H1 (cell line): Measurements from ENCODE around the gene PLA1A. TPM values are rescaled to one million over a fixed set of nuclear protein-coding genes. Genes with fewer than 3 reads are reported as not detected.

Source experiments
- CTCF ChIA-PET: fragments of 300-600 bp; sonication (Branson Sonifier 250); formaldehyde crosslinking; loops from one replicate; lab custom pipeline; 2021; ENCODE audit not compliant: partially characterized antibody; lab: Charles Lee
- POLR2A ChIA-PET: fragments of 300-600 bp; sonication (Branson Sonifier 250); formaldehyde crosslinking; loops from one replicate; lab custom pipeline; 2021; ENCODE audit warnings: inconsistent platforms; ENCODE audit not compliant: partially characterized antibody; lab: Charles Lee
- DNase-seq, 2 experiments: peaks; one replicate each; pipeline versions ENCODE4 v3.0.0 to v3.0.0-alpha.2; 2010 to 2022; ENCODE audit warnings: low spot score in 2 of 2, low read depth in 1 of 2, mixed read lengths in 1 of 2
- FAIRE-seq: peaks from 2 replicates; lab custom pipeline; 2011; peaks lifted over from hg19 to GRCh38; lab: Jason Lieb, UNC
- H2AFZ ChIP-seq: 2 replicates; pipeline ENCODE4 v1.8.1; 2012; ENCODE audit warnings: low read length, inconsistent platforms
- H2AK5ac ChIP-seq: 2 replicates; pipeline ENCODE4 v1.6.1; 2013; ENCODE audit warnings: low read depth, low read length
- H2BK120ac ChIP-seq: replicated peaks from 2 replicates; pipeline ENCODE3; 2013; ENCODE audit warnings: low read depth, low read length, inconsistent platforms
- H2BK12ac ChIP-seq: 2 replicates; pipeline ENCODE4 v1.6.1; 2013; ENCODE audit warnings: low read depth, low read length
- H2BK15ac ChIP-seq: 2 replicates; pipeline ENCODE4 v1.6.1; 2013; ENCODE audit warnings: low read length
- H2BK20ac ChIP-seq: 2 replicates; pipeline ENCODE4 v1.6.1; 2013; ENCODE audit warnings: low read length
- H2BK5ac ChIP-seq: 2 replicates; pipeline ENCODE4 v1.6.1; 2013; ENCODE audit warnings: low read depth, low read length
- H3K14ac ChIP-seq: 2 replicates; pipeline ENCODE4 v1.6.1; 2013; ENCODE audit warnings: inconsistent platforms; ENCODE audit not compliant: insufficient read length
- H3K18ac ChIP-seq: 2 replicates; pipeline ENCODE4 v1.6.1; 2013; ENCODE audit warnings: low read length; ENCODE audit errors: extremely low read depth
- H3K23ac ChIP-seq: 2 replicates; pipeline ENCODE4 v1.6.1; 2013; ENCODE audit warnings: inconsistent platforms; ENCODE audit not compliant: insufficient read length
- H3K23me2 ChIP-seq: 2 replicates; pipeline ENCODE4 v1.6.1; 2013; ENCODE audit warnings: low read depth, low read length
- H3K27ac ChIP-seq: 2 replicates; pipeline ENCODE4 v1.6.1; 2011; ENCODE audit warnings: low read depth, low read length, inconsistent platforms
- H3K27me3 ChIP-seq, 4 experiments: replicated peaks in 1 of 4; 1 replicate in 1 of 4; 2 replicates in 3 of 4; pipeline versions ENCODE4 v1.6.1 to v1.8.1; 2011 to 2013; ENCODE audit warnings: low read length in 3 of 4, mild to moderate bottlenecking in 3 of 4, inconsistent platforms in 2 of 4, mixed read lengths in 2 of 4, moderate library complexity in 1 of 4; ENCODE audit not compliant: control insufficient read depth in 3 of 4, insufficient read depth in 3 of 4; ENCODE audit errors: extremely low read depth in 1 of 4
- H3K36me3 ChIP-seq, 4 experiments: 2 replicates each; pipeline versions ENCODE4 v1.6.1 to v1.8.1; 2011 to 2013; ENCODE audit warnings: mild to moderate bottlenecking in 4 of 4, low read length in 3 of 4, moderate library complexity in 2 of 4, control low read depth in 1 of 4, inconsistent platforms in 1 of 4; ENCODE audit not compliant: insufficient read depth in 4 of 4, control insufficient read depth in 2 of 4
- H3K4ac ChIP-seq: replicated peaks from 2 replicates; pipeline ENCODE3; 2013; ENCODE audit warnings: low read length, low read depth, mixed read lengths, inconsistent platforms; ENCODE audit not compliant: insufficient read length
- H3K4me1 ChIP-seq, 4 experiments: replicated peaks in 1 of 4; 1 replicate in 1 of 4; 2 replicates in 3 of 4; pipeline versions ENCODE4 v1.6.1 to v1.8.1; 2011 to 2013; ENCODE audit warnings: low read length in 3 of 4, inconsistent platforms in 2 of 4, mixed read lengths in 1 of 4; ENCODE audit not compliant: insufficient read depth in 4 of 4, control insufficient read depth in 3 of 4
- H3K4me2 ChIP-seq, 2 experiments: 2 replicates each; pipeline versions ENCODE4 v1.6.1 to v1.8.1; 2011 to 2013; ENCODE audit warnings: low read depth in 2 of 2, low read length in 2 of 2, control low read depth in 1 of 2, inconsistent platforms in 1 of 2, mild to moderate bottlenecking in 1 of 2; ENCODE audit not compliant: insufficient read depth in 1 of 2
- H3K4me3 ChIP-seq, 4 experiments: fragments of 200-600, 300-600 bp in 1 of 4; sonication (generic), shearing (Covaris generic), sonication (Bioruptor Twin) in 1 of 4; 2 replicates each; pipeline versions ENCODE4 v1.5.1 to v1.8.1; 2011 to 2016; ENCODE audit warnings: low read length in 4 of 4, low read depth in 3 of 4, control low read depth in 2 of 4, inconsistent platforms in 2 of 4, mild to moderate bottlenecking in 2 of 4, mixed read lengths in 1 of 4, moderate library complexity in 1 of 4; ENCODE audit not compliant: insufficient read depth in 2 of 4; ENCODE audit errors: extremely low read depth in 1 of 4
- H3K56ac ChIP-seq: replicated peaks from 2 replicates; pipeline ENCODE3; 2013; ENCODE audit warnings: low read depth, mild to moderate bottlenecking, mixed read lengths, low read length, inconsistent platforms; ENCODE audit not compliant: insufficient read length
- H3K79me1 ChIP-seq: 2 replicates; pipeline ENCODE4 v1.6.1; 2013; ENCODE audit warnings: low read depth, low read length, control low read depth
- H3K79me2 ChIP-seq, 2 experiments: 2 replicates each; pipeline versions ENCODE4 v1.6.1 to v1.8.1; 2012 to 2013; ENCODE audit warnings: low read length in 2 of 2, mild to moderate bottlenecking in 2 of 2, inconsistent platforms in 1 of 2; ENCODE audit not compliant: insufficient read depth in 2 of 2, control insufficient read depth in 1 of 2
- H3K9ac ChIP-seq, 4 experiments: replicated peaks in 1 of 4; 1 replicate in 1 of 4; 2 replicates in 3 of 4; pipeline versions ENCODE4 v1.6.1 to v1.8.1; 2011 to 2013; ENCODE audit warnings: low read depth in 3 of 4, low read length in 3 of 4, control low read depth in 2 of 4, mild to moderate bottlenecking in 2 of 4, moderate library complexity in 2 of 4, inconsistent platforms in 1 of 4; ENCODE audit errors: extremely low read depth in 1 of 4
- H3K9me3 ChIP-seq, 2 experiments: 2 replicates each; pipeline versions ENCODE4 v1.6.1 to v1.8.1; 2012 to 2013; ENCODE audit warnings: mild to moderate bottlenecking in 2 of 2, moderate library complexity in 2 of 2, control low read depth in 1 of 2, inconsistent platforms in 1 of 2, low read depth in 1 of 2, low read length in 1 of 2, mixed read lengths in 1 of 2; ENCODE audit not compliant: insufficient read depth in 2 of 2
- H4K20me1 ChIP-seq, 2 experiments: replicated peaks in 1 of 2; 2 replicates each; pipeline versions ENCODE3 to v1.8.1; 2011 to 2013; ENCODE audit warnings: inconsistent platforms in 2 of 2, low read length in 2 of 2, mild to moderate bottlenecking in 1 of 2; ENCODE audit not compliant: insufficient read depth in 2 of 2, control insufficient read depth in 1 of 2
- H4K5ac ChIP-seq: 2 replicates; pipeline ENCODE4 v1.6.1; 2013; ENCODE audit warnings: low read length, low read depth, mixed read lengths, inconsistent platforms; ENCODE audit not compliant: insufficient read length
- H4K8ac ChIP-seq: 2 replicates; pipeline ENCODE4 v1.8.0; 2013; ENCODE audit warnings: mild to moderate bottlenecking, moderate library complexity, low read length, inconsistent platforms; ENCODE audit not compliant: insufficient read depth; ENCODE audit errors: extremely low read depth
- H4K91ac ChIP-seq: replicated peaks from 2 replicates; pipeline ENCODE3; 2013; ENCODE audit warnings: low read length, mixed read lengths, inconsistent platforms; ENCODE audit not compliant: insufficient read length
- BACH1 ChIP-seq: IDR thresholded peaks from 2 replicates; pipeline ENCODE4 v1.6.1; 2012; ENCODE audit warnings: low read length, improper control_type of control experiment
- BRCA1 ChIP-seq: IDR thresholded peaks from 2 replicates; pipeline ENCODE4 v1.6.1; 2012; ENCODE audit warnings: low read depth, low read length, improper control_type of control experiment
- CBX8 ChIP-seq: fragments of 300-800, 300-1000 bp; sonication (generic); IDR thresholded peaks from 2 replicates; pipeline ENCODE4 v1.7.1; 2016; ENCODE audit warnings: low read depth, low read length, borderline replicate concordance
- CEBPB ChIP-seq: IDR thresholded peaks from 2 replicates; pipeline ENCODE4 v1.6.1; 2012; ENCODE audit warnings: low read depth, low read length
- E2F6 ChIP-seq: IDR thresholded peaks from 2 replicates; pipeline ENCODE4 v1.6.1; 2012; ENCODE audit warnings: inconsistent platforms
- EP300 ChIP-seq, 2 experiments: IDR thresholded peaks; 1 replicate in 1 of 2; 2 replicates in 1 of 2; pipeline ENCODE4 v1.6.1; 2011 to 2012; ENCODE audit warnings: low read depth in 2 of 2, low read length in 2 of 2, mild to moderate bottlenecking in 2 of 2, borderline replicate concordance in 1 of 2, inconsistent platforms in 1 of 2, moderate library complexity in 1 of 2
- FOSL1 ChIP-seq: IDR thresholded peaks from 2 replicates; pipeline ENCODE4 v1.6.1; 2011; ENCODE audit warnings: mild to moderate bottlenecking, low read depth, low read length, moderate library complexity; ENCODE audit not compliant: insufficient read depth
- GABPA ChIP-seq: IDR thresholded peaks from 2 replicates; pipeline ENCODE4 v1.6.1; 2011; ENCODE audit warnings: mild to moderate bottlenecking, low read length, moderate library complexity, borderline replicate concordance; ENCODE audit not compliant: insufficient read depth
- MAFK ChIP-seq: IDR thresholded peaks from 2 replicates; pipeline ENCODE4 v1.6.1; 2012; ENCODE audit warnings: low read depth, mild to moderate bottlenecking, improper control_type of control experiment, low read length
- RBBP5 ChIP-seq: IDR thresholded peaks from 2 replicates; pipeline ENCODE4 v1.7.1; 2012; ENCODE audit warnings: low read depth, mild to moderate bottlenecking, inconsistent platforms, low read length, moderate library complexity, borderline replicate concordance
- SIX5 ChIP-seq: IDR thresholded peaks from 2 replicates; pipeline ENCODE4 v1.6.1; 2011; ENCODE audit warnings: mild to moderate bottlenecking, low read depth, low read length
- SRF ChIP-seq: IDR thresholded peaks from 2 replicates; pipeline ENCODE4 v1.6.1; 2011; ENCODE audit warnings: mild to moderate bottlenecking, low read depth, low read length, moderate library complexity
- USF2 ChIP-seq: IDR thresholded peaks from 2 replicates; pipeline ENCODE4 v1.6.1; 2011; ENCODE audit warnings: low read length, improper control_type of control experiment
- WGBS, 2 experiments: shearing (Covaris generic) in 1 of 2; methylation state at CpG; one replicate each; pipeline versions ENCODE4 v1.1.6 to v1.1.7; 2013 to 2015; ENCODE audit warnings: low lambda C conversion rate in 2 of 2, mixed read lengths in 2 of 2, inconsistent platforms in 1 of 2, low coverage in 1 of 2, missing lambda C conversion rate in 1 of 2; ENCODE audit not compliant: insufficient replicate concordance in 2 of 2, insufficient coverage in 1 of 2, insufficient read length in 1 of 2; ENCODE audit errors: extremely low coverage in 1 of 2, missing lambda C conversion rate in 1 of 2; 5-methylcytosine and 5-hydroxymethylcytosine counted together
- polyA plus RNA-seq, 7 experiments: library from polyadenylated mRNA; depleted of rRNA in 3 of 7; stranded (reverse) in 5 of 7; unstranded in 2 of 7; fragments of >200 nt in 5 of 7; fragments of 200-250 nt in 2 of 7; gene quantifications; 1 replicate in 5 of 7; 2 replicates in 1 of 7; 4 replicates in 1 of 7; pipeline versions ENCODE4 v1.2.1 to v1.2.3, GENCODE V29; 2011 to 2013; ENCODE audit warnings: missing spikeins in 2 of 7, mixed read lengths in 2 of 7
- total RNA-seq: library from RNA; stranded (reverse); fragmentation: NEBNext Ultra II Directional; extraction: Animal tissue kit (Norgen Biotek cat#: 25700); gene quantifications from 2 replicates; pipeline ENCODE4 v1.2.1, GENCODE V29; 2021

Gene PLA1A
- total and polyA plus RNA-seq, 2 of the 8 experiments (the other 6 are each of a cell fraction or from before 2014, with no cell fraction given) = not detected

GRCh38 chr3:119569156-119569555 lies 28.5 kb upstream of the PLA1A start:
- no peak overlapping the region for H3K4ac ChIP-seq
- H3K9me3 ChIP-seq = no peaks in the 10 kb centered on the region
- H2BK15ac ChIP-seq = no peak overlapping the region
- 96% methylated on average over 4 of the region's 4 CpGs; no CpG with 5 or more reads in 1 of the 2 experiments for WGBS, 2 experiments
- no peak overlapping the region for H3K4me3 ChIP-seq
- no peaks in the 10 kb centered on the region for H3K79me2 ChIP-seq
- no peak overlapping the region for H4K5ac ChIP-seq
- no peak overlapping the region for H2BK20ac ChIP-seq
- no peak overlapping the region for H3K56ac ChIP-seq
- H4K91ac ChIP-seq = no peak overlapping the region
- no peak overlapping the region for H2BK12ac ChIP-seq
- no peak for DNase-seq
- no peak overlapping the region for H3K18ac ChIP-seq
- H2AK5ac ChIP-seq = no peak overlapping the region
- no peak for FAIRE-seq
- no peaks in the 10 kb centered on the region for H3K79me1 ChIP-seq
- H3K23me2 ChIP-seq = no peaks in the 10 kb centered on the region
- no peaks in the 10 kb centered on the region for H3K4me1 ChIP-seq
- ChIA-PET POLR2A (interaction anchor here (1.5 kb wide), 1 partner anchor 9 kb away, joined by 4 read pairs; the partner anchor contains the start of gene ADPRH), CTCF (interaction anchor here (1.3 to 1.5 kb wide), 2 partner anchors 9 to 16 kb away, joined by 3 to 8 read pairs; partner anchors contain the start of gene CD80)
- no peaks in the 10 kb centered on the region for H3K27me3 ChIP-seq
- no peaks in the 10 kb centered on the region for H4K20me1 ChIP-seq
- H3K23ac ChIP-seq = no peak overlapping the region
- H3K14ac ChIP-seq = no peak overlapping the region
- H3K9ac ChIP-seq = no peak overlapping the region
- H3K4me2 ChIP-seq = no peak overlapping the region
- H2BK5ac ChIP-seq = no peak overlapping the region
- no peak overlapping the region for H3K27ac ChIP-seq
- no peaks in the 10 kb centered on the region for H3K36me3 ChIP-seq
- H2AFZ ChIP-seq = no peak overlapping the region
- H4K8ac ChIP-seq = no peak overlapping the region
- no peak overlapping the region for H2BK120ac ChIP-seq
- no peak for TF ChIP-seq SRF
- TF ChIP-seq BACH1 = no peak
- TF ChIP-seq USF2 = no peak
- TF ChIP-seq BRCA1 = no peak
- TF ChIP-seq GABPA = no peak
- TF ChIP-seq CEBPB = no peak
- no peak for TF ChIP-seq FOSL1
- TF ChIP-seq E2F6 = no peak
- TF ChIP-seq CBX8 = no peak
- no peak for TF ChIP-seq MAFK
- TF ChIP-seq EP300 (IDR thresholded peaks at IDR 0.05; ENCODE audit: borderline replicate concordance in 1 of 2, low read depth in 2 of 2, low read length in 2 of 2) = no peak
- TF ChIP-seq SIX5 = no peak
- TF ChIP-seq RBBP5 = no peak
